ENCODE data around the gene TENM3.

- TF ChIP-seq CTCF (IDR thresholded peaks at IDR 0.05) (no peak), POLR2A (IDR thresholded peaks at IDR 0.05) (no peak), POLR2AphosphoS5 (IDR thresholded peaks at IDR 0.05; ENCODE audit: insufficient read depth in 1 of 2, low read depth in 1 of 2) (no peak)
Measured at GRCh38 chr4:182339221-182339641, 96.0 kb downstream of the TENM3 start.

Data from vagina (tissue), 2 donors.